SK-N-SH treated with all-trans-retinoic acid at 6 μM for 48 hours (cell line): ENCODE results near the gene EPB41L5.

Experiments
- ATAC-seq: fragments of 200-7000 bp; cut with Tn5 transposase; 3 replicates; pipeline ENCODE4 v1.9.1; 2020; ENCODE audit warnings: mild to moderate bottlenecking, moderate library complexity
- ARNTL ChIP-seq: fragments of 450-650 bp; formaldehyde crosslinking; IDR thresholded peaks from 2 replicates; pipeline ENCODE4 v1.5.0; 2020; ENCODE audit warnings: low read depth, mild to moderate bottlenecking, moderate library complexity, borderline replicate concordance
- BACH2 ChIP-seq: fragments of 250-450 bp; sonication (Bioruptor Pico); IDR thresholded peaks from 2 replicates; pipeline ENCODE4 v1.9.0; 2021; ENCODE audit warnings: mild to moderate bottlenecking, borderline replicate concordance
- CSDC2 ChIP-seq: fragments of 250-450 bp; sonication (Bioruptor Pico); IDR thresholded peaks from 2 replicates; pipeline ENCODE4 v1.5.0; 2020; ENCODE audit warnings: mild to moderate bottlenecking, moderate library complexity
- ESRRG ChIP-seq: fragments of 250-450 bp; sonication (Bioruptor Pico); IDR thresholded peaks from 2 replicates; pipeline ENCODE4 v1.6.1; 2021; ENCODE audit warnings: mild to moderate bottlenecking
- ISL1 ChIP-seq: fragments of 250-450 bp; sonication (Bioruptor Pico); IDR thresholded peaks from 2 replicates; pipeline ENCODE4 v2.1.2; 2022; ENCODE audit warnings: mild to moderate bottlenecking, moderate library complexity
- OSR1 ChIP-seq: fragments of 250-450 bp; sonication (Bioruptor Pico); IDR thresholded peaks from 2 replicates; pipeline ENCODE4 v1.8.0; 2022; ENCODE audit warnings: moderate library complexity, mild to moderate bottlenecking, inconsistent platforms
- PPARA ChIP-seq: fragments of 250-450 bp; sonication (Bioruptor Pico); IDR thresholded peaks from 2 replicates; pipeline ENCODE4 v1.5.0; 2020; ENCODE audit warnings: mild to moderate bottlenecking, borderline replicate concordance
- SNAI2 ChIP-seq: fragments of 250-450 bp; sonication (Bioruptor Pico); IDR thresholded peaks from 2 replicates; pipeline ENCODE4 v1.5.0; 2020; ENCODE audit warnings: mild to moderate bottlenecking, moderate library complexity
- TCF4 ChIP-seq: fragments of 250-450 bp; sonication (Bioruptor Pico); IDR thresholded peaks from 2 replicates; pipeline ENCODE4 v1.8.0; 2021; ENCODE audit warnings: mild to moderate bottlenecking, moderate library complexity, borderline replicate concordance
- TOX ChIP-seq: fragments of 250-450 bp; sonication (Bioruptor Pico); IDR thresholded peaks from 2 replicates; pipeline ENCODE4 v1.8.0; 2021; ENCODE audit warnings: mild to moderate bottlenecking, moderate library complexity, borderline replicate concordance
- ZC3H10 ChIP-seq: fragments of 250-450 bp; sonication (Bioruptor Pico); IDR thresholded peaks from 2 replicates; pipeline ENCODE4 v1.5.1; 2021; ENCODE audit warnings: mild to moderate bottlenecking, moderate library complexity
- ZFP3 ChIP-seq: fragments of 250-450 bp; sonication (Bioruptor Pico); IDR thresholded peaks from 2 replicates; pipeline ENCODE4 v1.5.0; 2020; ENCODE audit warnings: mild to moderate bottlenecking, moderate library complexity
- ZFP30 ChIP-seq: fragments of 450-650 bp; formaldehyde crosslinking; IDR thresholded peaks from 2 replicates; pipeline ENCODE4 v1.5.0; 2022; ENCODE audit warnings: mild to moderate bottlenecking, moderate library complexity
- ZNF565 ChIP-seq: fragments of 450-650 bp; formaldehyde crosslinking; conservative IDR thresholded peaks from 2 replicates; pipeline ENCODE4 v1.5.0; 2020; ENCODE audit warnings: low read depth, mild to moderate bottlenecking, moderate library complexity
- ZNF70 ChIP-seq: fragments of 450-650 bp; formaldehyde crosslinking; IDR thresholded peaks from 2 replicates; pipeline ENCODE4 v1.5.0; 2020; ENCODE audit warnings: mild to moderate bottlenecking, moderate library complexity
- ZNF8 ChIP-seq: fragments of 450-650 bp; formaldehyde crosslinking; IDR thresholded peaks from 2 replicates; pipeline ENCODE4 v1.5.0; 2020; ENCODE audit warnings: mild to moderate bottlenecking, moderate library complexity
- TF ChIP-seq, protein P1 (sequence below): fragments of 250-450 bp; sonication (Bioruptor Pico); IDR thresholded peaks from 2 replicates; pipeline ENCODE4 v1.8.0; 2021; ENCODE audit warnings: low read depth, mild to moderate bottlenecking, moderate library complexity, borderline replicate concordance
- TF ChIP-seq, protein P2 (sequence below): fragments of 250-450 bp; sonication (Bioruptor Pico); IDR thresholded peaks from 2 replicates; pipeline ENCODE4 v1.5.1; 2020; ENCODE audit warnings: low read depth, mild to moderate bottlenecking, moderate library complexity
- TF ChIP-seq, protein P3 (sequence below): fragments of 250-450 bp; sonication (Bioruptor Pico); IDR thresholded peaks from 2 replicates; pipeline ENCODE4 v1.8.0; 2020; ENCODE audit warnings: mild to moderate bottlenecking, moderate library complexity, borderline replicate concordance
- TF ChIP-seq, protein P4 (sequence below): fragments of 250-450 bp; sonication (Bioruptor Pico); IDR thresholded peaks from 2 replicates; pipeline ENCODE4 v1.5.0; 2020; ENCODE audit warnings: mild to moderate bottlenecking, moderate library complexity
- TF ChIP-seq, protein P5 (sequence below): fragments of 250-450 bp; sonication (Bioruptor Pico); IDR thresholded peaks from 2 replicates; pipeline ENCODE4 v1.5.1; 2021; ENCODE audit warnings: mild to moderate bottlenecking, moderate library complexity

EPB41L5 gene

DNA sequence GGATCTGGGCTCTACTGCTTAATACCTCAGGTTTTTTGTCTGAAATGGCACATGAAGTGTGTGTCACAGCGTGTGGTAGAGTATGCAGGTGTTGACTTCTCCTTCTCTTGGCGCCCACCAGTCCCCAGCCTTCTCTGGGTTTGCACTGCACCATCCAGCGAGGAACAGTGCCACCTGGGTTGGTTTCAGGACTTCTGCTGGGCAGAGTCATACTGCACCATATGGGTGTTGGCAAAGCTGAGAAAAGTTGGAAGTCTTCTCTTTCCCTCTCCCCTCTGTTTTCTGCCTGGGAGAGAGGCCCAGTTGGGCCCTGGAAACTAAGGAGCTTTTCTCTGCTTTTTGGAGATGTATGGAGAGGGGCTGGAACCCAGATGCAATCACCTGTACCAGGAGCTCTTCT lies 166.5 kb downstream of the EPB41L5 start:
- ATAC-seq = no peak
- TF ChIP-seq SNAI2 (CRISPR knock-in tag) = no peak
- TF ChIP-seq, protein P1, sequence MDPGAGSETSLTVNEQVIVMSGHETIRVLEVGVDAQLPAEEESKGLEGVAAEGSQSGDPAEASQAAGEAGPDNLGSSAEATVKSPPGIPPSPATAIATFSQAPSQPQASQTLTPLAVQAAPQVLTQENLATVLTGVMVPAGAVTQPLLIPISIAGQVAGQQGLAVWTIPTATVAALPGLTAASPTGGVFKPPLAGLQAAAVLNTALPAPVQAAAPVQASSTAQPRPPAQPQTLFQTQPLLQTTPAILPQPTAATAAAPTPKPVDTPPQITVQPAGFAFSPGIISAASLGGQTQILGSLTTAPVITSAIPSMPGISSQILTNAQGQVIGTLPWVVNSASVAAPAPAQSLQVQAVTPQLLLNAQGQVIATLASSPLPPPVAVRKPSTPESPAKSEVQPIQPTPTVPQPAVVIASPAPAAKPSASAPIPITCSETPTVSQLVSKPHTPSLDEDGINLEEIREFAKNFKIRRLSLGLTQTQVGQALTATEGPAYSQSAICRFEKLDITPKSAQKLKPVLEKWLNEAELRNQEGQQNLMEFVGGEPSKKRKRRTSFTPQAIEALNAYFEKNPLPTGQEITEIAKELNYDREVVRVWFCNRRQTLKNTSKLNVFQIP (CRISPR knock-in tag) = no peak
- no peak for TF ChIP-seq TCF4 (CRISPR knock-in tag)

DNA sequence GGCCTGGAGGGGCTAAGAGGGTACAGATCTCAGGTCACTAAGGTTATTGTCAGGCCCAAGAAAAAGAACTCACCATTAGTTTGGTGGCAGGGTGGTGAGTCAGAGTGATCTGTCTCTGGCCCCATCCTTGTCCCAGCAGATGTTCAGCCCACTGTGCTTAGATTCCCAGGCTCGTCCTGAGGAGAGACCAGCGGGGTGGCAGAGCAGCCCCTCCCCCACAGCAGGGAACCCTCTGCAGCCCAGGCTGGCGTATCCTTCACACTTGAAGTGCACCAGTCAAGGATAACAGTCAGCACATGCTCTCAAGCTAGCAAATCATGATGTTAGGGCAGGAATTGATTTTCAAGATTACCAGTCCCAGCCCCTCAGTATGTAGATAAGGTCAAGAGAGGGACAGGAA lies 167.2 kb downstream of the EPB41L5 start:
- no peak for TF ChIP-seq CSDC2
- no peak for TF ChIP-seq ZFP3 (CRISPR knock-in tag)
- TF ChIP-seq, all 23 proteins: peak for 0
- no peak for ATAC-seq

DNA sequence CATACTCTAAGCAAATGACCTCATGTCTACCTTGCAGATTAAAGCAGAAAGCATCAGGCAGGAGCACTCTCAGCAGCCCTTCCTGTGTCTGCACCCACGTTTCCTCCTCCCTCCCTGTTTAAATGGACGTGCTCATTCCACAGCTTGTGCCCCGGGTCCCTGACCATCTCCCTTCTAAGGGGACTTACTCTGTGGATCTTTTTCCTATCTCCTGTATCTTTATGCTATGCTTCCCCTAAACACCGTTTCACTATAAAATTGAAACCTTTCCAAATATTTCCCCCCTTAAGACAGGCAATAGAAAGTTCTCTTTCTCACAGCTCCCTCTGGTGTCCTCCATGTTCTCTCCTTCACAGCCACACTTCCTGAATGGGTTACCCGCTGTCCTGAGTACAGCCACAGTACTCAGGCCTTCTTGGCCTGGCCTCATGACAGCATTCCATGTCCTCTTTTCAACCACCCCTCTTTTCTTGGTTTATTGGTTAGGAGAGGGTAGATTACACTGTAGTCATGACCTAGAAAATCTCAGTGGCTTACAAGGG lies 169.2 kb downstream of the EPB41L5 start:
- ATAC-seq = no peak
- no peak for TF ChIP-seq ARNTL
- no peak for TF ChIP-seq PPARA (CRISPR knock-in tag)
- TF ChIP-seq, protein P2, sequence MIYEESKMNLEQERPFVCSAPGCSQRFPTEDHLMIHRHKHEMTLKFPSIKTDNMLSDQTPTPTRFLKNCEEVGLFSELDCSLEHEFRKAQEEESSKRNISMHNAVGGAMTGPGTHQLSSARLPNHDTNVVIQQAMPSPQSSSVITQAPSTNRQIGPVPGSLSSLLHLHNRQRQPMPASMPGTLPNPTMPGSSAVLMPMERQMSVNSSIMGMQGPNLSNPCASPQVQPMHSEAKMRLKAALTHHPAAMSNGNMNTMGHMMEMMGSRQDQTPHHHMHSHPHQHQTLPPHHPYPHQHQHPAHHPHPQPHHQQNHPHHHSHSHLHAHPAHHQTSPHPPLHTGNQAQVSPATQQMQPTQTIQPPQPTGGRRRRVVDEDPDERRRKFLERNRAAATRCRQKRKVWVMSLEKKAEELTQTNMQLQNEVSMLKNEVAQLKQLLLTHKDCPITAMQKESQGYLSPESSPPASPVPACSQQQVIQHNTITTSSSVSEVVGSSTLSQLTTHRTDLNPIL (CRISPR knock-in tag) = no peak
- TF ChIP-seq ISL1 (CRISPR knock-in tag) = no peak

DNA sequence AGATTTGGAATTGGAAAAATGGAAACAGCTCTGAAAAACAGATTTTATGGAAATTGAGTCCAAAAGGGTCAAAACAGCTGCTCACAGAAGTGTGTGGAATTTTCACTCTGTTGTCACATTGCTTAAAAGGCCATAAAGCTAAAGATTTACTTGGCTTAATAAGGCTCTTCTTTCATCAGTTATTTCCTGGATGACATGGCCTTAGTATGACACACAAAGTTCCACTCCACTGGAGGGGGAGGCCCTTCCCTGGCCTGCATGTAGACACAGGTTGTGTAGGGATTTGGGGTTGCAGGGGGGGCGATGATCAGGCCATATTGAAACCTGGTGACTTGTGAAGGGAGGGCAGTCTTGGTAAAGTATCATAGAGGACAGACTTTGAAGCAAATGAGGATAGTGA lies 176.3 kb downstream of the EPB41L5 start:
- no peak for ATAC-seq
- TF ChIP-seq ZNF70 (CRISPR knock-in tag) (no peak), TCF4 (CRISPR knock-in tag) (no peak), TOX (no peak), ARNTL (no peak), ISL1 (CRISPR knock-in tag) (no peak), BACH2 (CRISPR knock-in tag) (no peak), OSR1 (no peak), ZC3H10 (CRISPR knock-in tag) (no peak), ESRRG (CRISPR knock-in tag) (no peak), CSDC2 (no peak), ZNF8 (CRISPR knock-in tag) (no peak), PPARA (CRISPR knock-in tag) (no peak), ZFP3 (CRISPR knock-in tag) (no peak), ZFP30 (CRISPR knock-in tag) (no peak), SNAI2 (CRISPR knock-in tag) (no peak), ZNF565 (no peak)
- TF ChIP-seq, protein P2 (CRISPR knock-in tag) = no peak
- TF ChIP-seq, protein P3, sequence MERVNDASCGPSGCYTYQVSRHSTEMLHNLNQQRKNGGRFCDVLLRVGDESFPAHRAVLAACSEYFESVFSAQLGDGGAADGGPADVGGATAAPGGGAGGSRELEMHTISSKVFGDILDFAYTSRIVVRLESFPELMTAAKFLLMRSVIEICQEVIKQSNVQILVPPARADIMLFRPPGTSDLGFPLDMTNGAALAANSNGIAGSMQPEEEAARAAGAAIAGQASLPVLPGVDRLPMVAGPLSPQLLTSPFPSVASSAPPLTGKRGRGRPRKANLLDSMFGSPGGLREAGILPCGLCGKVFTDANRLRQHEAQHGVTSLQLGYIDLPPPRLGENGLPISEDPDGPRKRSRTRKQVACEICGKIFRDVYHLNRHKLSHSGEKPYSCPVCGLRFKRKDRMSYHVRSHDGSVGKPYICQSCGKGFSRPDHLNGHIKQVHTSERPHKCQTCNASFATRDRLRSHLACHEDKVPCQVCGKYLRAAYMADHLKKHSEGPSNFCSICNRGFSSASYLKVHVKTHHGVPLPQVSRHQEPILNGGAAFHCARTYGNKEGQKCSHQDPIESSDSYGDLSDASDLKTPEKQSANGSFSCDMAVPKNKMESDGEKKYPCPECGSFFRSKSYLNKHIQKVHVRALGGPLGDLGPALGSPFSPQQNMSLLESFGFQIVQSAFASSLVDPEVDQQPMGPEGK = no peak
- TF ChIP-seq, protein P4, sequence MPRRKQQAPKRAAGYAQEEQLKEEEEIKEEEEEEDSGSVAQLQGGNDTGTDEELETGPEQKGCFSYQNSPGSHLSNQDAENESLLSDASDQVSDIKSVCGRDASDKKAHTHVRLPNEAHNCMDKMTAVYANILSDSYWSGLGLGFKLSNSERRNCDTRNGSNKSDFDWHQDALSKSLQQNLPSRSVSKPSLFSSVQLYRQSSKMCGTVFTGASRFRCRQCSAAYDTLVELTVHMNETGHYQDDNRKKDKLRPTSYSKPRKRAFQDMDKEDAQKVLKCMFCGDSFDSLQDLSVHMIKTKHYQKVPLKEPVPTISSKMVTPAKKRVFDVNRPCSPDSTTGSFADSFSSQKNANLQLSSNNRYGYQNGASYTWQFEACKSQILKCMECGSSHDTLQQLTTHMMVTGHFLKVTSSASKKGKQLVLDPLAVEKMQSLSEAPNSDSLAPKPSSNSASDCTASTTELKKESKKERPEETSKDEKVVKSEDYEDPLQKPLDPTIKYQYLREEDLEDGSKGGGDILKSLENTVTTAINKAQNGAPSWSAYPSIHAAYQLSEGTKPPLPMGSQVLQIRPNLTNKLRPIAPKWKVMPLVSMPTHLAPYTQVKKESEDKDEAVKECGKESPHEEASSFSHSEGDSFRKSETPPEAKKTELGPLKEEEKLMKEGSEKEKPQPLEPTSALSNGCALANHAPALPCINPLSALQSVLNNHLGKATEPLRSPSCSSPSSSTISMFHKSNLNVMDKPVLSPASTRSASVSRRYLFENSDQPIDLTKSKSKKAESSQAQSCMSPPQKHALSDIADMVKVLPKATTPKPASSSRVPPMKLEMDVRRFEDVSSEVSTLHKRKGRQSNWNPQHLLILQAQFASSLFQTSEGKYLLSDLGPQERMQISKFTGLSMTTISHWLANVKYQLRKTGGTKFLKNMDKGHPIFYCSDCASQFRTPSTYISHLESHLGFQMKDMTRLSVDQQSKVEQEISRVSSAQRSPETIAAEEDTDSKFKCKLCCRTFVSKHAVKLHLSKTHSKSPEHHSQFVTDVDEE (CRISPR knock-in tag) = no peak
- TF ChIP-seq, protein P5, sequence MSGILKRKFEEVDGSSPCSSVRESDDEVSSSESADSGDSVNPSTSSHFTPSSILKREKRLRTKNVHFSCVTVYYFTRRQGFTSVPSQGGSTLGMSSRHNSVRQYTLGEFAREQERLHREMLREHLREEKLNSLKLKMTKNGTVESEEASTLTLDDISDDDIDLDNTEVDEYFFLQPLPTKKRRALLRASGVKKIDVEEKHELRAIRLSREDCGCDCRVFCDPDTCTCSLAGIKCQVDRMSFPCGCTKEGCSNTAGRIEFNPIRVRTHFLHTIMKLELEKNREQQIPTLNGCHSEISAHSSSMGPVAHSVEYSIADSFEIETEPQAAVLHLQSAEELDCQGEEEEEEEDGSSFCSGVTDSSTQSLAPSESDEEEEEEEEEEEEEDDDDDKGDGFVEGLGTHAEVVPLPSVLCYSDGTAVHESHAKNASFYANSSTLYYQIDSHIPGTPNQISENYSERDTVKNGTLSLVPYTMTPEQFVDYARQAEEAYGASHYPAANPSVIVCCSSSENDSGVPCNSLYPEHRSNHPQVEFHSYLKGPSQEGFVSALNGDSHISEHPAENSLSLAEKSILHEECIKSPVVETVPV (CRISPR knock-in tag) = no peak
